HepG2 (cell line): ENCODE results near the gene PRKAR1B. TPM values are rescaled to one million over a fixed set of nuclear protein-coding genes. Genes with fewer than 3 reads are reported as not detected.

Experiments
- AGO2 ChIP-seq: fragments of 200-400 bp; formaldehyde crosslinking; optimal IDR thresholded peaks from 2 replicates; pipeline ENCODE3; 2017; ENCODE audit warnings: mild to moderate bottlenecking, low read depth, low read length, moderate library complexity
- HNF4A ChIP-seq: sonication (generic); formaldehyde crosslinking; IDR thresholded peaks from 2 replicates; pipeline ENCODE4 v1.4.0; 2020; ENCODE audit warnings: missing genetic modification reagents
- HOXA3 ChIP-seq: sonication (generic); formaldehyde crosslinking; IDR thresholded peaks from 2 replicates; pipeline ENCODE4 v1.5.0; 2020; ENCODE audit warnings: missing genetic modification reagents
- KAT7 ChIP-seq: IDR thresholded peaks from 2 replicates; pipeline ENCODE4 v1.6.1; 2018; ENCODE audit warnings: borderline replicate concordance, missing compliant biosample characterization
- NR2F6 ChIP-seq, 2 experiments: IDR thresholded peaks; 2 replicates each; pipeline ENCODE4 v1.6.1; 2016; ENCODE audit warnings: antibody characterized with exemption in 1 of 2, mild to moderate bottlenecking in 1 of 2
- PAXIP1 ChIP-seq: sonication (generic); formaldehyde crosslinking; conservative IDR thresholded peaks from 2 replicates; pipeline ENCODE4 v1.4.0; 2020; ENCODE audit warnings: mild to moderate bottlenecking, missing genetic modification reagents, moderate library complexity
- PHF5A ChIP-seq: IDR thresholded peaks from one replicate; pipeline ENCODE4 v1.6.1; 2018; ENCODE audit warnings: low read depth, missing genetic modification reagents; ENCODE audit not compliant: unreplicated experiment
- POLR2AphosphoS2 ChIP-seq: IDR thresholded peaks from 2 replicates; pipeline ENCODE4 v1.6.1; 2011; ENCODE audit warnings: low read depth, low read length, improper control_type of control experiment
- RARA ChIP-seq: IDR thresholded peaks from 2 replicates; pipeline ENCODE4 v1.6.1; 2016; ENCODE audit warnings: missing genetic modification reagents, missing compliant biosample characterization
- RXRA ChIP-seq: sonication (generic); formaldehyde crosslinking; IDR thresholded peaks from 2 replicates; pipeline ENCODE4 v1.5.1; 2020; ENCODE audit warnings: missing genetic modification reagents
- SIN3B ChIP-seq: fragments of 150-350 bp; IDR thresholded peaks from 2 replicates; pipeline ENCODE4 v1.6.1; 2014; ENCODE audit warnings: low read length
- SNAPC2 ChIP-seq: sonication (generic); formaldehyde crosslinking; IDR thresholded peaks from 2 replicates; pipeline ENCODE4 v1.8.1; 2022; ENCODE audit warnings: mild to moderate bottlenecking, missing genetic modification reagents
- U2AF1 ChIP-seq: fragments of 200-400 bp; formaldehyde crosslinking; optimal IDR thresholded peaks from 2 replicates; pipeline ENCODE3; 2017; ENCODE audit warnings: mild to moderate bottlenecking, low read depth, low read length
- ZBTB38 ChIP-seq: sonication (generic); formaldehyde crosslinking; IDR thresholded peaks from 2 replicates; pipeline ENCODE4 v1.5.1; 2020; ENCODE audit warnings: mild to moderate bottlenecking, missing genetic modification reagents
- ZFX ChIP-seq: sonication (generic); formaldehyde crosslinking; IDR thresholded peaks from 2 replicates; pipeline ENCODE4 v1.4.0; 2020; ENCODE audit warnings: mild to moderate bottlenecking, low read depth, missing genetic modification reagents, moderate library complexity
- ZNF10 ChIP-seq: sonication (generic); formaldehyde crosslinking; IDR thresholded peaks from 2 replicates; pipeline ENCODE4 v1.4.0; 2020; ENCODE audit warnings: mild to moderate bottlenecking, low read depth, missing genetic modification reagents, borderline replicate concordance
- ZNF12 ChIP-seq: sonication (generic); formaldehyde crosslinking; IDR thresholded peaks from 2 replicates; pipeline ENCODE4 v1.5.0; 2020; ENCODE audit warnings: missing genetic modification reagents
- ZNF317 ChIP-seq: sonication (generic); formaldehyde crosslinking; IDR thresholded peaks from 2 replicates; pipeline ENCODE4 v1.5.0; 2020; ENCODE audit warnings: mild to moderate bottlenecking, missing genetic modification reagents
- ZNF383 ChIP-seq: sonication (generic); formaldehyde crosslinking; IDR thresholded peaks from 2 replicates; pipeline ENCODE4 v1.4.0; 2020; ENCODE audit warnings: missing genetic modification reagents, mild to moderate bottlenecking, borderline replicate concordance
- polyA plus RNA-seq, 8 experiments: library from polyadenylated mRNA; depleted of rRNA in 3 of 8; stranded (reverse) in 7 of 8; unstranded in 1 of 8; fragments of >200 nt; fragmentation: Illumina TruSeq in 4 of 8; extraction: Trizol in 4 of 8; gene quantifications; 2 replicates each; pipeline versions ENCODE4 v1.2.1 to v1.2.3, GENCODE V29; 2011 to 2016; ENCODE audit warnings: low read depth in 4 of 8, missing spikeins in 1 of 8, mixed read lengths in 1 of 8; ENCODE audit not compliant: insufficient read depth in 1 of 8
- total RNA-seq, 5 experiments: library from RNA; depleted of rRNA; stranded (reverse); fragments of >200 nt; fragmentation: Illumina TruSeq; extraction: Trizol; gene quantifications; 2 replicates each; pipeline ENCODE4 v1.2.3, GENCODE V29; 2016; ENCODE audit warnings: low read depth in 1 of 5
- TF ChIP-seq, protein P1 (sequence below): sonication (generic); formaldehyde crosslinking; IDR thresholded peaks from 2 replicates; pipeline ENCODE4 v1.4.0; 2020; ENCODE audit warnings: mild to moderate bottlenecking, low read depth, missing genetic modification reagents
- TF ChIP-seq, protein P2 (sequence below): sonication (generic); formaldehyde crosslinking; IDR thresholded peaks from 2 replicates; pipeline ENCODE4 v1.4.0; 2020; ENCODE audit warnings: mild to moderate bottlenecking, low read depth, missing genetic modification reagents
- TF ChIP-seq, protein P3 (sequence below): sonication (generic); formaldehyde crosslinking; IDR thresholded peaks from 2 replicates; pipeline ENCODE4 v1.5.0; 2020; ENCODE audit warnings: mild to moderate bottlenecking, low read depth, missing genetic modification reagents, borderline replicate concordance

PRKAR1B gene
- total and polyA plus RNA-seq, 2 of the 13 experiments (the other 11 are each of a cell fraction or from before 2014, with no cell fraction given), result 7.9 to 28.2 TPM

DNA sequence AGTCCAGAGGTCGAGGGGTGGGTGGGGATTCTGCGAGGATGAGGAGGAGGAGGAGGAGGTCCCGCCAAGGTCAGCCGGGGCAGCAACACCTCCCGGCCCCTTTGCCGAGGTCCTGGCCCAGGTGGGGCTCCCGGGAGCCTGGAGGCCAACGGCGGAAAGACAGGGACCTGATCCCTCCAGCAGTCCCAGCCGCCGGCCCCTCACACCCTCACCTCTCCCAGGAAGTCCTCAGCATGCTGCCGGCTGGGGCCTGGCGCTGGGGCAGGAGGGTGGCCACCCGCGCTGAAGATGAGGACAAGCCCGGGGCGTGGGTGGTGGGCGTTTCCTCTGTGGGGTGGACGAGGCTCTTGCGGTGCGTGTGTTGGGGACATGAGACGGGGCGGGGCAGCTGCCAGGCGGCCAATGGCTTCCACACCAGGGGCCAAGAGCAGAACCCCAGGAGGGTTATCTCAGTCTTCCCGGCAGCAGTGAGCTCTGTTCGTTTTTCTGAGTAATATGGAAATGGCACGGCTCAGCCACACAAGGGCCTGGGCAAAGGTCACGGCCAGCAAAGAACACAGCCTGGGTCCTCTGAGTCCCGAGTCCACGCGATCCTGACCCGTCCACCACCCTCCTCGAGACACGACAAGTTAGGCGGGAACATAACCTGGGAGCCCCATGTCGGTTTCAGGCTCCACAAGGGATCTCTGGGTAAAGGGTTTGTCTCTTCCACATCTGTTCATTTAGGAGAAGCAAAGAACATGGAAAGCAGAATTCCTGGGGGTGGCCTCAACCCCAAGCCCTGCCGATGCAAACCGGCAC, 124.5 kb downstream of the PRKAR1B start (continued):
- TF ChIP-seq PAXIP1, result peak; percentile 36; the same call in 1 of the 2 replicates
- peak; percentile 85 for TF ChIP-seq ZBTB38 (CRISPR knock-in tag)
- TF ChIP-seq KAT7 (CRISPR knock-in tag), result no peak
- 0 out of 2 replicates have a peak, but pooled peaks have one; percentile 33 for TF ChIP-seq HOXA3 (CRISPR knock-in tag)
- no peak for TF ChIP-seq PHF5A (CRISPR knock-in tag)
- TF ChIP-seq, protein P1, sequence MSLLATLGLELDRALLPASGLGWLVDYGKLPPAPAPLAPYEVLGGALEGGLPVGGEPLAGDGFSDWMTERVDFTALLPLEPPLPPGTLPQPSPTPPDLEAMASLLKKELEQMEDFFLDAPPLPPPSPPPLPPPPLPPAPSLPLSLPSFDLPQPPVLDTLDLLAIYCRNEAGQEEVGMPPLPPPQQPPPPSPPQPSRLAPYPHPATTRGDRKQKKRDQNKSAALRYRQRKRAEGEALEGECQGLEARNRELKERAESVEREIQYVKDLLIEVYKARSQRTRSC, result no peak
- 0 out of 2 replicates have a peak, but pooled peaks have one; percentile 7 for TF ChIP-seq RXRA (CRISPR knock-in tag)
- TF ChIP-seq HNF4A (CRISPR knock-in tag), result peak; percentile 65
- TF ChIP-seq ZNF10, result no peak
- no peak for TF ChIP-seq POLR2AphosphoS2
- TF ChIP-seq NR2F6 (IDR thresholded peaks at IDR 0.05), result no peak
- TF ChIP-seq NR2F6 (CRISPR knock-in tag; IDR thresholded peaks at IDR 0.05), result 0 out of 2 replicates have a peak, but pooled peaks have one; percentile 57
- TF ChIP-seq AGO2, result peak; percentile 66
- TF ChIP-seq, protein P2, sequence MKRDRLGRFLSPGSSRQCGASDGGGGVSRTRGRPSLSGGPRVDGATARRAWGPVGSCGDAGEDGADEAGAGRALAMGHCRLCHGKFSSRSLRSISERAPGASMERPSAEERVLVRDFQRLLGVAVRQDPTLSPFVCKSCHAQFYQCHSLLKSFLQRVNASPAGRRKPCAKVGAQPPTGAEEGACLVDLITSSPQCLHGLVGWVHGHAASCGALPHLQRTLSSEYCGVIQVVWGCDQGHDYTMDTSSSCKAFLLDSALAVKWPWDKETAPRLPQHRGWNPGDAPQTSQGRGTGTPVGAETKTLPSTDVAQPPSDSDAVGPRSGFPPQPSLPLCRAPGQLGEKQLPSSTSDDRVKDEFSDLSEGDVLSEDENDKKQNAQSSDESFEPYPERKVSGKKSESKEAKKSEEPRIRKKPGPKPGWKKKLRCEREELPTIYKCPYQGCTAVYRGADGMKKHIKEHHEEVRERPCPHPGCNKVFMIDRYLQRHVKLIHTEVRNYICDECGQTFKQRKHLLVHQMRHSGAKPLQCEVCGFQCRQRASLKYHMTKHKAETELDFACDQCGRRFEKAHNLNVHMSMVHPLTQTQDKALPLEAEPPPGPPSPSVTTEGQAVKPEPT, result no peak
- TF ChIP-seq SIN3B, result no peak
- TF ChIP-seq U2AF1, result no peak
- TF ChIP-seq, protein P3, sequence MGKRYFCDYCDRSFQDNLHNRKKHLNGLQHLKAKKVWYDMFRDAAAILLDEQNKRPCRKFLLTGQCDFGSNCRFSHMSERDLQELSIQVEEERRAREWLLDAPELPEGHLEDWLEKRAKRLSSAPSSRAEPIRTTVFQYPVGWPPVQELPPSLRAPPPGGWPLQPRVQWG, result no peak
- peak; percentile 38 for TF ChIP-seq RARA (CRISPR knock-in tag)
- TF ChIP-seq ZNF12 (CRISPR knock-in tag), result no peak
- TF ChIP-seq ZNF383 (CRISPR knock-in tag), result no peak
- TF ChIP-seq SNAPC2 (CRISPR knock-in tag), result no peak
- 0 out of 2 replicates have a peak, but pooled peaks have one; percentile 20 for TF ChIP-seq ZFX
- no peak for TF ChIP-seq ZNF317
